H1 (cell line): ENCODE data around the gene NUP58. TPM values are rescaled to one million over a fixed set of nuclear protein-coding genes. Genes with fewer than 3 reads are reported as not detected.

ENCODE experiments used
- EZH2 ChIP-seq: fragments of 200-600 bp; sonication (generic); IDR thresholded peaks from 2 replicates; pipeline ENCODE4 v1.7.1; 2012; ENCODE audit warnings: low read depth, mild to moderate bottlenecking, moderate library complexity, low read length, inconsistent platforms; ENCODE audit not compliant: severe bottlenecking
- GABPA ChIP-seq: IDR thresholded peaks from 2 replicates; pipeline ENCODE4 v1.6.1; 2011; ENCODE audit warnings: mild to moderate bottlenecking, low read length, moderate library complexity, borderline replicate concordance; ENCODE audit not compliant: insufficient read depth
- JUND ChIP-seq: IDR thresholded peaks from 2 replicates; pipeline ENCODE4 v1.6.1; 2011; ENCODE audit warnings: mild to moderate bottlenecking, improper control_type of control experiment, low read length
- KDM5A ChIP-seq: fragments of 200-600 bp; IDR thresholded peaks from 2 replicates; pipeline ENCODE4 v1.7.1; 2012; ENCODE audit warnings: mild to moderate bottlenecking, low read length, inconsistent platforms, mixed read lengths
- MAFK ChIP-seq: IDR thresholded peaks from 2 replicates; pipeline ENCODE4 v1.6.1; 2012; ENCODE audit warnings: low read depth, mild to moderate bottlenecking, improper control_type of control experiment, low read length
- polyA plus RNA-seq, 7 experiments: library from polyadenylated mRNA; depleted of rRNA in 3 of 7; stranded (reverse) in 5 of 7; unstranded in 2 of 7; fragments of >200 nt in 5 of 7; fragments of 200-250 nt in 2 of 7; gene quantifications; 1 replicate in 5 of 7; 2 replicates in 1 of 7; 4 replicates in 1 of 7; pipeline versions ENCODE4 v1.2.1 to v1.2.3, GENCODE V29; 2011 to 2013; ENCODE audit warnings: missing spikeins in 2 of 7, mixed read lengths in 2 of 7
- total RNA-seq: library from RNA; stranded (reverse); fragmentation: NEBNext Ultra II Directional; extraction: Animal tissue kit (Norgen Biotek cat#: 25700); gene quantifications from 2 replicates; pipeline ENCODE4 v1.2.1, GENCODE V29; 2021
- TF ChIP-seq, protein P1 (sequence below): IDR thresholded peaks from 2 replicates; pipeline ENCODE4 v1.6.1; 2012; ENCODE audit warnings: low read length, inconsistent platforms

NUP58 gene
- total and polyA plus RNA-seq, 2 of the 8 experiments (the other 6 are each of a cell fraction or from before 2014, with no cell fraction given) = 35.0 to 53.8 TPM

GRCh38 chr13:25372284-25373081, 71.1 kb downstream of the NUP58 start (continued):
- TF ChIP-seq EZH2 = peak; percentile 63
- TF ChIP-seq MAFK = no peak
- TF ChIP-seq, protein P1, sequence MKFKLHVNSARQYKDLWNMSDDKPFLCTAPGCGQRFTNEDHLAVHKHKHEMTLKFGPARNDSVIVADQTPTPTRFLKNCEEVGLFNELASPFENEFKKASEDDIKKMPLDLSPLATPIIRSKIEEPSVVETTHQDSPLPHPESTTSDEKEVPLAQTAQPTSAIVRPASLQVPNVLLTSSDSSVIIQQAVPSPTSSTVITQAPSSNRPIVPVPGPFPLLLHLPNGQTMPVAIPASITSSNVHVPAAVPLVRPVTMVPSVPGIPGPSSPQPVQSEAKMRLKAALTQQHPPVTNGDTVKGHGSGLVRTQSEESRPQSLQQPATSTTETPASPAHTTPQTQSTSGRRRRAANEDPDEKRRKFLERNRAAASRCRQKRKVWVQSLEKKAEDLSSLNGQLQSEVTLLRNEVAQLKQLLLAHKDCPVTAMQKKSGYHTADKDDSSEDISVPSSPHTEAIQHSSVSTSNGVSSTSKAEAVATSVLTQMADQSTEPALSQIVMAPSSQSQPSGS = no peak
- TF ChIP-seq JUND = no peak
- TF ChIP-seq KDM5A = no peak
- TF ChIP-seq GABPA = 0 out of 2 replicates have a peak, but pooled peaks have one; percentile 28
